IPS-11a (cell line): ENCODE results near the gene STRN.

Experiments used
- H3K4me3 ChIP-seq: one replicate; pipeline ENCODE4 v1.5.1; 2013; ENCODE audit warnings: low read depth, low read length, control low read depth

STRN gene

DNA sequence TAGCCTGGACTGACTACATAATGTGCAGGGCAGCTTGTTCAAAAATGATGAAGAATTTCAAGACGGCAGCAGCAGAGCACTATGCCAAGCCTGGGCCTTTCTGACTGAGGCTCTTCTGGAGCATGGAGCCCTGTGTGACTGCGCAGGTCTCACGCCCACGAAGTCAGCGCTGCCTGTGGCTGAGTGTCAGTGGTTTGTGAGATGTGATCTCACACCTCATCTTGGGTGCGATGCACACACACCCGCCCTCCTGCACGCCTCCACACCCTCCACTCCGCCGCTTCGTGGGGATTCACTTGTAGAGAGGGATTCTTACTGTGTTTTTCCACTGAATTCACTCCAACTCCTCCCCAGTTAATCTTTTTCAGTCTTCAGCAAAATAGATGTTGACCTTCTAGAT is 166.0 kb downstream of the STRN start:
- H3K4me3 ChIP-seq, result no peak overlapping the region

DNA sequence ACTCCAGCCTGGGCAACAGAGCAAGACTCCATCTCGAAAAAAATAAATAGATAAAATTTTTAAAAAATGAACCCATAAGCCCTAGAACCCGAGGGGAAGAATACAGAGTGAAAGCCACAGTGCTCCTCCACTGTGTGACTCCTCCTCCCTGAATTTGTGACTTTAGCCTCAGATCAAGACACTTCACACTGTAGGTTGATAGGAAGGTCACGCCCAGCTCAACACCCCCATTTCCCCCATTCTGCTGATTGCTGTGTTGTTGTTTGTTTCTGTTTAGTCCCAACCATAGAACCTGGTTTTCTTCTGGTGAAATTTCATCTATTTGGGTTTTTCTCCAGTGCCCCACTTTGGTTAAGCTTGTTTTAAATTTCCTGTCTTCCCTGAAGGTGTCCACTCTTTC is 167.6 kb downstream of the STRN start:
- H3K4me3 ChIP-seq, result no peak overlapping the region

DNA sequence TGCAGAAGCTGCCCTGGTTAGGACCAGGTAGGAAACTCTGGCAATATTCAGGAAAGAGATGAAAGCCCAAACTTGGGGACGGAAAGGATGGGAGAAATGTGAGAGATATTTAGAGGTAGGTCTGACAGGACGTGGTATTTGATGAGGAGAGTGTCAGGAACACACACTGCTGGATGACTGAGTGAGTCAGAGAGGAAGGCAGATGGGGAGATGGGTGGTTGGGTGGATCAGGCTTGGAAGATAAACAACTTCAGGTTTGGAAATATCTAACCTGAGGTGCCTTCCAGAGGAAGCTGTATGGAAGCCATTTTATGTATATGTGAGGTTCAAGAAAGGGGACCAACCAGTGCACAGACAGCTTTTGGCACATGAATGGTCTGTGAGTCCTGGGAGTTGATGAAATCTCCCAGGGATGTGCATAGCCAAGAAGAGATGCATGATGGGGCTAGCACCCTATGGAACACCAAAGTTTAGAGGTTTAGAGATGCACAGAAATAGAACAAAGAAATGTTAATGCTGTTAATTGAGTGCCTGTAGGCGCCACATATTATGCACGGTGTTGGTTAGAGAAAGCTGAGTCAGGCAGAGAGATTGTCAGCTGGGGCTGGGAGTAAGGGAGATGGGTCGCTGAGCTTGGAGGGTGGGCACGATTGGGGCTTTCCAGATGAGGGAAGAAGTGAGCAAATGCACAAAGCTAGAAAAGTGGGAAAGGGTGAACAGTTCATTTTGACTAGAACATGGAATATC is 168.8 kb downstream of the STRN start:
- H3K4me3 ChIP-seq, result no peak overlapping the region
